Head of caudate nucleus (tissue), 42 donors: Measurements from ENCODE around the gene NFU1.
"Not testable (repeated sequence)": the region's sequence is repeated elsewhere in the genome, so short reads cannot be mapped to it uniquely, and the experiment has no call there.

Experiments
- DNase-seq, 42 donors: peaks; one replicate each; pipeline versions ENCODE4 v3.0.0 to v3.0.0-alpha.2; 2020 to 2021; ENCODE audit warnings: mixed read lengths in 7 of 42
- intact Hi-C: fragments of 100-400 bp; cut with DNase I; formaldehyde crosslinking; loops from one replicate; pipeline ENCODE4 v1.15.0; 2022

The NFU1 gene

DNA sequence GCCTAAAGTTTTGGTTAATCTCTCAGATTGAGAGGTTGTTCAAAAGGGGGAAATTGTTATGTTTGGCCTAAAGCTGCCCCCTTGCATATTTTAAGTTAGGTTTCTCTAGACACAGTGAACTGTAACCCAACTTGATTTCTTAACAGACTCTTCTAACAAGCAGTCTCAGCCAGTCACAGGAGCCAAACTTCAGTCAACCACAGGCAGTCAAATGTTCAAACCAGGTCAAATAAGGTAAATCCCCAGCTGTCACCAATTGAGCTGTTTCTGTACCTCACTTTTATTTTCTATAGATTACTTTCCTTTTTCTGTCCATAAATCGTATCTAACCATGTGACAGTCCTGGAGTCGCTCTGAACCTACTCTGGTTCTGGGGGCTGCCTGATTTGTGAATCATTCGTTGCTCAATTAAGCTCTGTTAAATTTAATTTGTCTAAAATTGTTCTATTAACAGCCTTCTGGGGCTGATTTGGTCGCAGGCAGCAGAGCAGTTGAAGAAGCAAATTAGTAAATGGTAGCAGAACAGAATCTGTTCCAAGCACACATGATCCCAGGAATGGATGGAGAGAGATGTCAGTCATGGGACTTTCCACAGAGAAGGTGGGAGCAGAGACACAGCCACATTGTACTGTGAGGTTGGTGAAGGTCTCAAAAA is 16.4 kb upstream of the NFU1 start:
- no peak for DNase-seq
- intact Hi-C loops = no loop called here

DNA sequence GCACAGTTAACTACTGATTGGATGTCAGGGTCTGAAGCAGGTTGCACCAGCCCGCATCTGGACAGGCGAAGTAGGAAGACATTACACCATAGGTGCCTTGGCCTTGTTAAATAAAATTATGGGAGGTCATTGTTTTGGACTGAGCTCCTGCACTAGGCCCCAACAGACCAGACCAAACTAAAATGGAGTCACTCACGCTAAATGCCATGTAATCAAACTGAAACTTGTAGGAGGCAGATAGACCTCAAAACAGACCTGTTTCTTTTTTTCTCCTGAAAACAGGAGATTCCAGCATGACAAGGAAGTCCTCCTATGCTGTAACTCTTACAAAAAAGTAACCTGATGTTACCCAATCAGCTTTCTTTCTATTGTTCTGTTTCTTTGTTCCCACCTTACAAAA is 15.5 kb upstream of the NFU1 start:
- intact Hi-C loops = no loop called here
- DNase-seq = no peak

DNA sequence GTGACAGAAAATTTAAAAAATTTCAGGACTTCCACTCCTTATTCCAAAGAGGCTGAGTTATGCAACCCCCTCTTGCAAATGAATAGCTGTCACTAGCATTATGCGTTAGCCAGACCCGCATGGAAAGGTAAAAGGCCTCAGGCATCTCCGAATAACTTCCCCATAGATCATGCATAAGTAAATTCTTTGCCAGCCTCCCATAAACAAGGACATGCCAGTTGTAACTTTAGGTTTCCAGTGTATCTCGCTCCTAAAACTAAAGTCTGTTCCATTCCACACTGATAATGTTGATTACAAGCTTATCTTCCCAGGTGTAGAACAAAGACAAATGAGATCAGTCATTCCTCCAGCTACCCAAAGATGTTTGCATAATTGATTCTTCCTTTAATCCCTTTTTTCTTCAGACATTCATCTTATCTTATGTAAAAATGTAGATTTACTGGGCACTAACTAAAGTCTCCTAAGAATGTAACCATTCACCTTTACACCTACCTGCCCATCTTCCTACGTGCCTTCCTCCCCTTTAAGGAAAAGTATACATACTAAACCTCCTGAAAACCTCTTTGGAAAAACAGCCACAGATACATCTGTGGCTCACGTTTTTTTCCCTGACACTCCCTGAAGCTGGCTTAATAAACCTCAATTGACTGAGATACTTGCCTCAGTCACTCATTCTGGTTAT is 13.6 kb upstream of the NFU1 start:
- intact Hi-C loops = no loop called here
- no peak for DNase-seq

- intact Hi-C loops = no loop called here
- no peak for DNase-seq
These were observed 12.7 kb upstream of the NFU1 start for GRCh38 chr2:69449906-69450305.

DNA sequence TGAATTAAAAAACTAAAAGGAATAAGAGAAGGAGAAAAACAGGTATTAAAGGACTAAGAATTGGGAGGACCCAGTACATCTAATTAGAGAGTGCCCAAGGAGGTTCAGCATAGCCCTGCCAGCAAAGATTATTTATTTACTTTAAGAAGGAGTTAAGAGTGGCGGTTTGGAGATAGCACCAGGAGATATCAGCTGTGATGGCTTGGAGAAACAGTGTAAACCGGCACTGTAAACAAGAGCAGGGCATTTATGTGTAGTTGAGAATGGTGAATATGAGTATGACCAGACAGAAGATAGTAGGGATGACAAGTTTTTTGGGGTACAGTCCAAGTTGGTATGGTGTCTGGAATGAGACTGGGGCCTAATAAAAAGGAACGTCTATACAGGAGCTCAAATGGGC is 6.4 kb upstream of the NFU1 start:
- intact Hi-C loops, DNase-seq: not testable (repeated sequence)

GRCh38 chr2:69439499-69439898 is 2.3 kb upstream of the NFU1 start:
- intact Hi-C loops = loop anchor here (5.0 kb wide), 1 partner anchor 52 kb away; the partner anchor contains the start of gene GFPT1
- not testable (repeated sequence) for DNase-seq

DNA sequence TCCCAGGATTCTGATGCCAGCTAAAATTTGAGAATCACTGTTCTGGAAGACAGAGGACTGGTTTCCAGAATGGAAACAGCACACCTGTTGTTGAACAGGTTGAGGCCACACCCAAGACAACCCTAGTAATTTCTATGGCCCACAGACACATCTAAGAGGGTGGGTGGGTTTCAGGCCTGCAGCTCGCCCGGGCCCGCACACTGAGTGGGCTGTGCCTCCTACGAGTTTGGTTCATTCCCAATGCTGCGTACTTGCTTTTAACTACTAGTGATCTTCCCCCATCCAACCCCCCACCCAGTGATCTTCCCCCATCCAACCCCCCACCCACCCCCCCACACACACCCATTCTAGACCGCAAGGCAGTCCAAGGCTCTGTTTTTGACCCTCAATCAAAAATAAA is 1.3 kb upstream of the NFU1 start:
- no peak for DNase-seq
- intact Hi-C loops = loop anchor here (5.0 kb wide), 1 partner anchor 51 kb away; the partner anchor contains the start of gene GFPT1

- DNase-seq = peak in 13 of 42 donors; percentile 8 to 74 (median 42)
- intact Hi-C loops = loop anchor here (5.0 kb wide), 1 partner anchor 50 kb away; the partner anchor contains the start of gene GFPT1
These were observed 518 bp upstream of the NFU1 start for GRCh38 chr2:69437751-69438154.

- intact Hi-C loops = loop anchor here (5.0 kb wide), 1 partner anchor 49 kb away; the partner anchor contains the start of gene GFPT1
- DNase-seq = peak in 2 of 42 donors; percentile 7 to 14
These were observed 668 bp downstream of the NFU1 start for GRCh38 chr2:69436596-69436937.

- intact Hi-C loops = loop anchor here (5.0 kb wide), 1 partner anchor 47 kb away; the partner anchor contains the start of gene GFPT1
- DNase-seq = no peak
These were observed 2.5 kb downstream of the NFU1 start for GRCh38 chr2:69434753-69435152.

DNA sequence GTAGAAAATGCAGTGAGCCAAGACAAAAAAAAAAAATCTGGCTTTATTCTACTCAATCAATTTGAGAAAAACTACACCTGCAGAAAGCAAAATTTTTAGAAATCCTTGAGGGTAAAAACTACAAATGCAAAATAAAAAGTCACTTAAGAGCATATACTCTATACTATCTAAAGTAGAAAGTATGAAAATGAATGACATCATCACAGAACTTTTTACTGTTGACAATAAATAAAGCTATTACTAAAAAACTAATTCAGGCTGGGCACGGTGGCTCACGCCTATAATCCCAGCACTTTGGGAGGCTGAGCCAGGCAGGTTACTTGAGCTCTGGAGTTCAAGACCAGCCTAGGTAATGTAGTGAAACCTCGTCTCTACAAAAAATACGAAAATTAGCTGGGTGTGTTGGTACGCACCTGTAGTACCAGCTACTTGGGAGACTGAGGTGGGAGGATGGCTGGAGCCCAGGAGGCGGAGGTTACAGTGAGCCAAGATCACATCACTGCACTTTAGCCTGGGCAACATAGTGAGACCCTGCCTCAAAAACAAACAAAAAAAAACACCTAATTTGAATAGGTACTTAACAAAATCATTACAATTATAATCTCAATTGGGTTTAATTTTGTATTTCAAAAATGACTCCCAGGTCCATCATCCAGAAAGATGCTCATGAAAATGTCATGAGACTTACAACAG is 7.6 kb downstream of the NFU1 start:
- intact Hi-C loops = no loop called here
- DNase-seq = no peak

DNA sequence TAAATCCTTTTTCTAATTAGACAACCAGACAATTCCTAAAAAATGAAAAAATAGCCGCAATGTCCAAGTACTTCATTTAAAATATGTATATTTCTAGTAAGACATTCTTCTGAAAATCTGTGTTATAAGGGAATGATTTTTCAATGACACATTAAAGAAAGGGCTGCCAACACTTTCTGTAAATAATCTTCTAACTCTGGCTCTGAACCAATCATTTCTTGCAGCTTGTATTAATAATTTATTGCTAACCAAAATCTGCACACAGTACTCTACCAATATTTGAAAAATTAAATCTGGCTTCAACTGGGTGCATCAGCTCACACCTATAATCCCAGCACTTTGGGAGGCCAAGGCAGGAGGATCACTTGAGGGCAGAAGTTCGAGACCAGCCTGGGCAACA is 8.3 kb downstream of the NFU1 start:
- no peak for DNase-seq
- intact Hi-C loops = no loop called here

DNA sequence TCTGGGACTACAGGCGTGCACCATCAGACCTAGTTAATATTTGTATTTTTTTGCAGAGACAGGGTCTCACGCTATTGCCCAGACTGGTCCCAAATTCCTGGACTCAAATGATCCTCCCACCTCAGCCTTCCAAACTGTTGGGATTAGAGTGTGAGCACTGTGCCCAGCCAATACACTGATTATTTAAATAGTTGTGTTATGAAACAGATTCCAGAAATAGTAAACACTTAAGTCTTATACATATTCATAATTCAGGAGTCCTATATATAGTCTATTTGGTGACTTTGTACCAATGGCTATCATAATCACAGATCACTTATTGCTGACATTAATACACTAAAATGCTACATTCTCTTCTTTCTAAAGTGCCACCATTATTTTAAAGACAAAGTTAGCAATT is 12.8 kb downstream of the NFU1 start:
- DNase-seq = no peak
- intact Hi-C loops = no loop called here

DNA sequence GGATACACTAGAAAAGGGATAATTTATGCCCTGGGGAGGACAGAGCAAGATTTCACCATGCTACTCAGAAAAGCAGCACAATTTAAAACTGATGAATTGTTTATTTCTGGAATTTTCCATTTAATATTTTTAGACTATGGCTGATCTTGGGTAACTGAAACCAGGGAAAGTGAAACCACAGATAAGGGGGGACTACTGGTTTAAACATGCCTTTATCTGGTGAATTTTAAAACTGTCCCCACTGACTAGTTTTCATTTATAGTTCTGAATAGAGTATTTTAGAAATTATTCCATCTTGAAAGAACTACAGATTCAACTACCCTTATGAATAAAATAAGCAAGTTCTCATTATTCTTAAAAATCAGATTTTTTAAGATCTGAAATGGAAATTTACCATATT is 15.0 kb downstream of the NFU1 start:
- intact Hi-C loops = no loop called here
- no peak for DNase-seq

DNA sequence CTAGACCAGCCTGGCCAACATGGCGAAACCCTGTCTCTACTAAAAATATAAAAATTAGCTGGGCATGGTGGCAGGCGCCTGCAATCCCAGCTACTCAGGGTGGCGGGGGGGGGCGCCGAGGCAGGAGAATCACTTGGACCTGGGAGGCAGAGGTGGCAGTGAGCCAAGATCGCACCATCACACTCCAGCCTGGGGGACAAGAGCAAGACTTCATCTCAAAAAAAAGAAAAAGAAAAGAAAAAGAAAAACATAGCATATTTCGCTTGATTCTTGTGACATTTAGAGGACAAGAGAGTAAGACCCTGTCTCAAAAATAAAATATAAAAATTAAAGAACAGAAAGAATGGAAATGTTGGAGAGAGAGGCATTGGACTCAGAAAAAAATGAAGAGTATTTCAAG is 18.1 kb downstream of the NFU1 start:
- DNase-seq, intact Hi-C loops: not testable (repeated sequence)

GRCh38 chr2:69416147-69416546 is 21.1 kb downstream of the NFU1 start:
- intact Hi-C loops = no loop called here

GRCh38 chr2:69411120-69411519 is 26.1 kb downstream of the NFU1 start:
- intact Hi-C loops = no loop called here

More at GRCh38 chr2:69416147-69416546, 21.1 kb downstream of the NFU1 start:
- DNase-seq = no peak

GRCh38 chr2:69405306-69405705 is 31.9 kb downstream of the NFU1 start:
- DNase-seq = no peak
- intact Hi-C loops = no loop called here

More at GRCh38 chr2:69411120-69411519, 26.1 kb downstream of the NFU1 start:
- no peak for DNase-seq

GRCh38 chr2:69400121-69400520 is 37.1 kb downstream of the NFU1 start:
- intact Hi-C loops = no loop called here
- no peak for DNase-seq

DNA sequence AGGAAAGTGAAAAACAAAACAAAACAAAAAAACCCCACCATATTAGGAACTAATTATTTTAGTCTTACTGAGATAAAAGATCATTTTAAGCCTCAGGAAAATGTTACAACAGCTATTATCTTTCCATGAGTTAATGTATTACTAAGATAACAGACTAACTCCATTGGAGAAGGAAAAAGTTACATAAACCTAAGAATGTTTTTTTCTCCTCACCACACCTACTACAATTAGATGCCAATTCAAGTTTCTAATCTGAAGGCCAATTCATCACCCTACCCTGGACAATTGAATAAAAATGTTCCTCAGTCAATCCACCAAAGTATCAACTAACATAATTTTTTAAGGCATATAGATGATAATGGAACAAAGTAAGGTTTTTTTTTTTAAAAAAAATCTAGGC is 40.0 kb downstream of the NFU1 start:
- intact Hi-C loops = no loop called here
- no peak for DNase-seq
